H1 (cell line): ENCODE measurements around the gene GUCA1A.

Source experiments
- CTCF ChIP-seq, 3 experiments: IDR thresholded peaks; 1 replicate in 2 of 3; 2 replicates in 1 of 3; pipeline versions ENCODE4 v1.5.1 to v1.6.1; 2011; ENCODE audit warnings: low read length in 3 of 3, mild to moderate bottlenecking in 3 of 3, inconsistent platforms in 2 of 3, low read depth in 1 of 3, moderate library complexity in 1 of 3; ENCODE audit not compliant: insufficient read depth in 1 of 3; ENCODE audit errors: control extremely low read depth in 1 of 3
- EP300 ChIP-seq, 2 experiments: IDR thresholded peaks; 1 replicate in 1 of 2; 2 replicates in 1 of 2; pipeline ENCODE4 v1.6.1; 2011 to 2012; ENCODE audit warnings: low read depth in 2 of 2, low read length in 2 of 2, mild to moderate bottlenecking in 2 of 2, borderline replicate concordance in 1 of 2, inconsistent platforms in 1 of 2, moderate library complexity in 1 of 2
- POLR2A ChIP-seq, 2 experiments: IDR thresholded peaks; 1 replicate in 1 of 2; 2 replicates in 1 of 2; pipeline ENCODE4 v1.6.1; 2011; ENCODE audit warnings: low read depth in 2 of 2, low read length in 2 of 2, mild to moderate bottlenecking in 2 of 2; ENCODE audit errors: control extremely low read depth in 1 of 2

- TF ChIP-seq POLR2A (IDR thresholded peaks at IDR 0.05; ENCODE audit: control extremely low read depth in 1 of 2, low read depth in 2 of 2, low read length in 2 of 2) (no peak), EP300 (IDR thresholded peaks at IDR 0.05; ENCODE audit: borderline replicate concordance in 1 of 2, low read depth in 2 of 2, low read length in 2 of 2) (no peak), CTCF (IDR thresholded peaks at IDR 0.05; ENCODE audit: control extremely low read depth in 1 of 3, insufficient read depth in 1 of 3, low read depth in 1 of 3, low read length in 3 of 3) (no peak)
Measured at GRCh38 chr6:42148058-42148457, 25.1 kb upstream of the GUCA1A start.
